Hepatocyte (in vitro differentiated cells): ENCODE results near the gene PPFIBP2.

Experiments used
- EZH2 ChIP-seq: fragments of 200-600 bp; sonication (generic); IDR thresholded peaks from 2 replicates; pipeline ENCODE4 v1.6.1; 2016; ENCODE audit warnings: antibody characterized with exemption, mild to moderate bottlenecking, borderline replicate concordance
- EZH2phosphoT487 ChIP-seq: fragments of 200-600 bp; sonication (generic); IDR thresholded peaks from one replicate; pipeline ENCODE4 v1.6.1; 2018; ENCODE audit warnings: antibody characterized with exemption, mild to moderate bottlenecking, low read depth, moderate library complexity; ENCODE audit not compliant: unreplicated experiment, severe bottlenecking
- TF ChIP-seq, protein P1 (sequence below): fragments of 200-600 bp; sonication (generic); IDR thresholded peaks from 2 replicates; pipeline ENCODE4 v1.5.1; 2016; ENCODE audit warnings: antibody characterized with exemption, mild to moderate bottlenecking; ENCODE audit not compliant: poor library complexity

GRCh38 chr11:7645206-7645605 lies 131.4 kb downstream of the PPFIBP2 start:
- TF ChIP-seq, protein P1, sequence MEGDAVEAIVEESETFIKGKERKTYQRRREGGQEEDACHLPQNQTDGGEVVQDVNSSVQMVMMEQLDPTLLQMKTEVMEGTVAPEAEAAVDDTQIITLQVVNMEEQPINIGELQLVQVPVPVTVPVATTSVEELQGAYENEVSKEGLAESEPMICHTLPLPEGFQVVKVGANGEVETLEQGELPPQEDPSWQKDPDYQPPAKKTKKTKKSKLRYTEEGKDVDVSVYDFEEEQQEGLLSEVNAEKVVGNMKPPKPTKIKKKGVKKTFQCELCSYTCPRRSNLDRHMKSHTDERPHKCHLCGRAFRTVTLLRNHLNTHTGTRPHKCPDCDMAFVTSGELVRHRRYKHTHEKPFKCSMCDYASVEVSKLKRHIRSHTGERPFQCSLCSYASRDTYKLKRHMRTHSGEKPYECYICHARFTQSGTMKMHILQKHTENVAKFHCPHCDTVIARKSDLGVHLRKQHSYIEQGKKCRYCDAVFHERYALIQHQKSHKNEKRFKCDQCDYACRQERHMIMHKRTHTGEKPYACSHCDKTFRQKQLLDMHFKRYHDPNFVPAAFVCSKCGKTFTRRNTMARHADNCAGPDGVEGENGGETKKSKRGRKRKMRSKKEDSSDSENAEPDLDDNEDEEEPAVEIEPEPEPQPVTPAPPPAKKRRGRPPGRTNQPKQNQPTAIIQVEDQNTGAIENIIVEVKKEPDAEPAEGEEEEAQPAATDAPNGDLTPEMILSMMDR: no peak
- TF ChIP-seq EZH2phosphoT487: no peak
- no peak for TF ChIP-seq EZH2
